ENCODE data around the gene CNOT11.

DNA sequence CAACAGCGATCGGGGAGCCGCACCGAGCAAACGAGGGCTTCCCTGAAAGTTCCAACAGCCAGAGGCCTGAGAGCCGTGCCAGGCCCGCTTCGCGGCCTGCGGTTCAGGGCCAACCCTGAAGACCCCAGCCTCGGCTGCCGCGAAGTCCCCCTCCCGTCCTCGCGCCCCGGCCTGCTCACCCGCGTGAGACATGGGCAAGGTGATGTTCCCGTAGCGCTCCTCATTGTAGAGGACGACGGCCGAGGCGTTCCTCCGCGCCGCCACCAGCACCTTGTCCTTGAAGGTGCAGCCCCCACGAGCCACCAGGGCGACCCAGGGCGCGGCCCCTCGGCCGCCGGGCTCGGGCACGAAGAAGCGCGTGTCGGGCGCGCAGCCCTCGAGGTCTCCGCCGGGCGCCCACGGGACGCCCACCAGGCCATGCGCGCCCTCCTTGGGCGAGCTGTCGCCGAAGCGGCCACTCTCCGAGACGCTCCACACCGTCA is 55.3 kb downstream of the CNOT11 start:
- TF ChIP-seq SP1 (IDR thresholded peaks at IDR 0.05; ENCODE audit: low read depth, low read length): no peak
- no peak for TF ChIP-seq TAF1 (IDR thresholded peaks at IDR 0.05; ENCODE audit: low read depth, low read length)
- no peak for TF ChIP-seq POLR2A (IDR thresholded peaks at IDR 0.05; ENCODE audit: control extremely low read depth in 1 of 2, low read depth in 2 of 2, low read length in 2 of 2)
- TF ChIP-seq, protein P1, sequence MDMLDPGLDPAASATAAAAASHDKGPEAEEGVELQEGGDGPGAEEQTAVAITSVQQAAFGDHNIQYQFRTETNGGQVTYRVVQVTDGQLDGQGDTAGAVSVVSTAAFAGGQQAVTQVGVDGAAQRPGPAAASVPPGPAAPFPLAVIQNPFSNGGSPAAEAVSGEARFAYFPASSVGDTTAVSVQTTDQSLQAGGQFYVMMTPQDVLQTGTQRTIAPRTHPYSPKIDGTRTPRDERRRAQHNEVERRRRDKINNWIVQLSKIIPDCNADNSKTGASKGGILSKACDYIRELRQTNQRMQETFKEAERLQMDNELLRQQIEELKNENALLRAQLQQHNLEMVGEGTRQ (IDR thresholded peaks at IDR 0.05; ENCODE audit: low read length): no peak
- no peak for TF ChIP-seq KDM5A (IDR thresholded peaks at IDR 0.05; ENCODE audit: low read length)
- TF ChIP-seq EP300 (IDR thresholded peaks at IDR 0.05; ENCODE audit: borderline replicate concordance in 1 of 2, low read depth in 2 of 2, low read length in 2 of 2): no peak
- TF ChIP-seq, protein P2, sequence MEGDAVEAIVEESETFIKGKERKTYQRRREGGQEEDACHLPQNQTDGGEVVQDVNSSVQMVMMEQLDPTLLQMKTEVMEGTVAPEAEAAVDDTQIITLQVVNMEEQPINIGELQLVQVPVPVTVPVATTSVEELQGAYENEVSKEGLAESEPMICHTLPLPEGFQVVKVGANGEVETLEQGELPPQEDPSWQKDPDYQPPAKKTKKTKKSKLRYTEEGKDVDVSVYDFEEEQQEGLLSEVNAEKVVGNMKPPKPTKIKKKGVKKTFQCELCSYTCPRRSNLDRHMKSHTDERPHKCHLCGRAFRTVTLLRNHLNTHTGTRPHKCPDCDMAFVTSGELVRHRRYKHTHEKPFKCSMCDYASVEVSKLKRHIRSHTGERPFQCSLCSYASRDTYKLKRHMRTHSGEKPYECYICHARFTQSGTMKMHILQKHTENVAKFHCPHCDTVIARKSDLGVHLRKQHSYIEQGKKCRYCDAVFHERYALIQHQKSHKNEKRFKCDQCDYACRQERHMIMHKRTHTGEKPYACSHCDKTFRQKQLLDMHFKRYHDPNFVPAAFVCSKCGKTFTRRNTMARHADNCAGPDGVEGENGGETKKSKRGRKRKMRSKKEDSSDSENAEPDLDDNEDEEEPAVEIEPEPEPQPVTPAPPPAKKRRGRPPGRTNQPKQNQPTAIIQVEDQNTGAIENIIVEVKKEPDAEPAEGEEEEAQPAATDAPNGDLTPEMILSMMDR (IDR thresholded peaks at IDR 0.05; ENCODE audit: control extremely low read depth in 1 of 3, insufficient read depth in 1 of 3, low read depth in 1 of 3, low read length in 3 of 3): no peak
- TF ChIP-seq GABPA (IDR thresholded peaks at IDR 0.05; ENCODE audit: borderline replicate concordance, insufficient read depth, low read length): no peak
- TF ChIP-seq SIRT6 (IDR thresholded peaks at IDR 0.05; ENCODE audit: low read length): no peak
